Ureter (tissue), 1 donor: ENCODE data around the gene ARL15. TPM values are rescaled to one million over a fixed set of nuclear protein-coding genes. Genes with fewer than 3 reads are reported as not detected.

ENCODE experiments used
- DNase-seq: peaks from one replicate; pipeline ENCODE4 v3.0.0-alpha.2; 2020; ENCODE audit warnings: low spot score
- total RNA-seq: library from RNA; stranded (reverse); gene quantifications from one replicate; pipeline ENCODE4 v1.2.4, GENCODE V29; 2023
- donor health status: DM: yes; HTN: yes; CAD: no.

Gene ARL15
- total RNA-seq, 1 donor from 2014 or later: 48.0 TPM

GRCh38 chr5:53940921-53941320 lies 369.5 kb downstream of the ARL15 start:
- no peak for DNase-seq

GRCh38 chr5:53937467-53937866 lies 372.9 kb downstream of the ARL15 start:
- DNase-seq: no peak

GRCh38 chr5:53936481-53937352 lies 373.7 kb downstream of the ARL15 start:
- no peak for DNase-seq

GRCh38 chr5:53934151-53934820 lies 376.1 kb downstream of the ARL15 start:
- DNase-seq: no peak

- no peak for DNase-seq
Measured at GRCh38 chr5:53932351-53932750, 378.0 kb downstream of the ARL15 start.

- no peak for DNase-seq
Measured at GRCh38 chr5:53930457-53930856, 379.9 kb downstream of the ARL15 start.

- DNase-seq: no peak
Measured at GRCh38 chr5:53929570-53929969, 380.8 kb downstream of the ARL15 start.

GRCh38 chr5:53929152-53929551 lies 381.2 kb downstream of the ARL15 start:
- DNase-seq: no peak

- DNase-seq: no peak
Measured at GRCh38 chr5:53928641-53929040, 381.7 kb downstream of the ARL15 start.

GRCh38 chr5:53927668-53928247 lies 382.6 kb downstream of the ARL15 start:
- no peak for DNase-seq

- DNase-seq: no peak
Measured at GRCh38 chr5:53926026-53926425, 384.3 kb downstream of the ARL15 start.

GRCh38 chr5:53924392-53924791 lies 386.0 kb downstream of the ARL15 start:
- no peak for DNase-seq

- DNase-seq: no peak
Measured at GRCh38 chr5:53923961-53924360, 386.4 kb downstream of the ARL15 start.

- DNase-seq: no peak
Measured at GRCh38 chr5:53922508-53923498, 387.6 kb downstream of the ARL15 start.

- no peak for DNase-seq
Measured at GRCh38 chr5:53917826-53918225, 392.5 kb downstream of the ARL15 start.

GRCh38 chr5:53917095-53917494 lies 393.3 kb downstream of the ARL15 start:
- no peak for DNase-seq

GRCh38 chr5:53915120-53915519 lies 395.3 kb downstream of the ARL15 start:
- DNase-seq: no peak

- no peak for DNase-seq
Measured at GRCh38 chr5:53913941-53914340, 396.4 kb downstream of the ARL15 start.

GRCh38 chr5:53908757-53909156 lies 401.6 kb downstream of the ARL15 start:
- DNase-seq: no peak

GRCh38 chr5:53907827-53908226 lies 402.5 kb downstream of the ARL15 start:
- DNase-seq: no peak

- DNase-seq: no peak
Measured at GRCh38 chr5:53906736-53907135, 403.6 kb downstream of the ARL15 start.
